Caki2 (cell line): Measurements from ENCODE around the gene GLRA1. TPM values are rescaled to one million over a fixed set of nuclear protein-coding genes. Genes with fewer than 3 reads are reported as not detected.
A peak's percentile ranks its signal among the peaks of the same experiment; 100 is the strongest.

ENCODE experiments used
- DNase-seq: peaks from one replicate; pipeline ENCODE4 v3.0.0-alpha.2; 2015; ENCODE audit warnings: low read depth
- in situ Hi-C: cut with HindIII; loops from 2 replicates; pipeline ENCODE4 v1.10.0; 2016; ENCODE audit warnings: low sequenced_read_pairs, low pct_unique_long_range_greater_than_20kb, mixed read lengths
- total RNA-seq: library from RNA; depleted of rRNA; stranded (reverse); fragments of >200 nt; shearing (Covaris generic); gene quantifications from 2 replicates; pipeline ENCODE4 v1.2.3, GENCODE V29; 2014; ENCODE audit warnings: low replicate concordance

The GLRA1 gene
- total RNA-seq, 1 experiment from 2014 or later, result not detected

DNA sequence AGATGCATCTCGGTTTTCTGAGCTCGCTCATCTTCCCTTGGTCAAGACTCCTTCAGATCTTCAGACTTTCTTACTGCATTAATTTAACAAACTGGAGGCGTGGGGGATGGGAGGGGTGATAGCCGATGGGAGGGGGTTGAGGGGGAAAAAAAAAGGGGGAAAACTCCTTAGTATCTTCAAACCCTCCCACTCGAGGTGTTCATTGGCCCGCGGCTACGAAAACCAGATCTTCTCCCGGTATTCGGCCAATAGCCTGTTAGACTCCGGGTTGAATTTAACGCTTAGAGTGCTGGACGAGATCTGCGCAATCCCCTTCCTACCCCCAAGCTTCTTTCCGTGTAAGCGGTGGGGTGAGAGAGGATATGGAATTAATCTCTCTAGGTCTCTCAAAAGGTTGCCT is 689 bp upstream of the GLRA1 start:
- DNase-seq, result no peak
- in situ Hi-C loops, result no loop called here

DNA sequence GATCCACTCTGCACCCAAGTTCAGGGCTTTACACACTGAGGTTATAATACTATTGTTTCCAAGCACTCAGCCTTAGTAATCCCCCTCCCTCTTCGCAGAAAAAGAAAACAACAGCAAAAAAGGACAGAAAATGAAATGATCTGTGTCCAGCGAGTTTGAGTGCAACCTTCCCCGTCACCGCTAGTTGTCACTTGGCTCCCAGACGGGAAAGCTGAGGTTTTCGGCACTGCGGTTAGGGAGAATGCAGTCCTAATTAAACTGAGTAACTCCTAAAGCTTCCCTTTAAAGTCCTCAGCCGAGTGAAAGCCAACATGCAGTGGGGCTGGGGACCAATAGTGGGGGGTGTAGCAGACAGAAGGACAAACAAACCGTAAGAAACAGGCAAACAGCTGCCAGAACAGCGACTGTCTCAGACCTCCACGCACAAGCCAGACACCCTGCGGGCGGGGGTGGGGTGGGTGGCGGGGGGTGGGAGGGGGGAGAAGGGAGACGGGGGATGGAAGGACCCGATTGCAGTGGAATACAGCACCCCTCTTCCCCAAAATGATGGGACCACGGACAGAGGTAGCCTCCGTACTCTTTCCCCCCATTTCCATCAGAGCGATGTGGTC is 680 bp downstream of the GLRA1 start:
- DNase-seq, result no peak
- in situ Hi-C loops, result no loop called here

DNA sequence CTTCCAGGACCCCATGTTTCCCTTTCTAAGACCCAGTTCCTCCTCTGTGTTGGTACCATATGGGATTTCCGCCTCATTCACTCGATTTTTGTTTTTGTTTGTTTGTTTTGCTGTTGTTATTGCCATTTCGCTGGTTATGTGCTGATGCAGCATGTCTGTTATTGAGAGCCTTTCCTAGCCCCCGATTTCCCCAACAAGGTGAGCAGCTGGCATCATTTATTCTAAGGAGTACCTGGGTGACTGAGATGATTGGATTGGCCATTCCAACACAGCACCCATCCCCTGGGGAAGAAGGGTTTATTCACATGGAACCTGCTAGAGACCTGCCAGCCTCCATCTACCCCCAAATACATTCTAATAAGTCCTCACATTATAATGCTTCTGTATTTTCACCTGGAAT is 2.7 kb downstream of the GLRA1 start:
- in situ Hi-C loops, result no loop called here
- DNase-seq, result no peak

DNA sequence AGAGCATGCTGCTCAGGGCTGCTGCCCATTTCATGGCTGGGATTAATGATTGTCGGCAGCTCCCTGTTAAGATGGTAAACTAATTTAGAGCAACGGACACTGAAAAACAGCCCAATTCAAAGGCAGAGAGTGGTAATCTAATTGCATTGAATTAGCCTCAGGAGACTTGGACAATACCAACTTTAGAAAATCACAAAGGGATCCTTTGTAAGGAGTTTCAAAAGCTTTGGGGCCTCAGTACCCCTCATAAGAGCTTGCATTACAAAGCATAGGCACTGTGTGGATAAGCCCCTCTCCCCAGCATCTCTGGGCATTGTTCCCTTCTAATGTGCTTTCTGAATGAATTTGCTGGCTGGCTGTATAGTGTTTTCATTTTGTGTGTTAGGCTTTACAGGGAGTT is 6.7 kb downstream of the GLRA1 start:
- in situ Hi-C loops, result no loop called here
- no peak for DNase-seq

DNA sequence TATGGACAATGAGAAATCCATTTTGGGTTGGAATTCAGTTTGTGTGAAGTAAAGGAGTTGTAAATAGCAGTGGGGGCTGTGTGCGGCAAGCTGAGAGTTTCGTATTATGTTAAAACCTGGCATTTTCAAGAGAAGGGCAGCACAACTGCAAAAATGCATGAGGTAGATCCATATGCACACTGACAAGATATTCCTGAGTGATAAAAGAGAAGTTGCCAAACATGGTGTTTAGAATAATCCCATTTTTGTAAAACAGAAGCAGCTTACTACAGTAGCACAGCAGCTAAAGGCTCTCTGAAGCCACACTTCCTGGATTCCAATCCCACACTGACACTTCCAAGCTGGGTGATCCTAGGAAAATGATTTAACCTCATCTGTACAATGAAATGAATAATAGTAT is 11.2 kb downstream of the GLRA1 start:
- DNase-seq, result no peak
- in situ Hi-C loops, result no loop called here

DNA sequence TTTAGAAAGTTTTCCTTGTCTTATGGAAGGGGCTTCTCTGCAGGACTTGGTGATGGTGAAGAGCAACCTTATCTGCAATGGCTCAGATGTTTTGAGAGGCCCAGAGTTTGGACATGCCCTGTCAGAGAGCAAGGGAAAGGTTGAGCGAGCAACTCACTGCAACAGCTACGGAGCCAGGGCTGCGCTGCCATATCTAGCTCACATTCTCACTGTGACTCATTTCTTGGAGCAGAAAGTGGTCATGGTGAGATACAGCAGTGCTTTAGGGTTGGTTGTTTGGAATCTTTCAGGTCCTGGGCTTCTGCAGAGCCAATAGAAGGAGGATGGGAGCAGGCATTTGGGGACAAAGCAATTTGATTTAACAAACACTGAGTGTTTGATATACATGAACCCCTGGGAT is 12.3 kb downstream of the GLRA1 start:
- DNase-seq, result no peak
- in situ Hi-C loops, result no loop called here

DNA sequence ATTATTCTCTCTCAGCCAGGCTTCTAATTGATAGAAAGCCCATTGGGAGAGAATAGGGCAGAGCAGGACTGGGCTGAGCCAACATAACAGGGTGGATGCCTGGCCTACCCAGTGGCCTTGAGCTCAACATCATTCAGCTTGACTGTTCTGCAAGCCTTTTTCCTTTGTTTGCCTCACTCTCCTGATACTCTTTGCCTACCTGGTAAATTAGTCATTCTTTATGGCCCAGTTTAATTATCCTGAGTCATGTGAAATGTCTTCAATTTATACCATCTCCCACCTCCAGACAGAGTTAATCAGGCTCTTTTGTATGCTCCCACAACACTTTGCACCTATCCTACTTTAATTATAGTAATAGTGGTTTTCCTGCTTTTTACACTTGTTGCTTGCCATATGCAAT is 13.6 kb downstream of the GLRA1 start:
- in situ Hi-C loops, result no loop called here
- DNase-seq, result no peak

DNA sequence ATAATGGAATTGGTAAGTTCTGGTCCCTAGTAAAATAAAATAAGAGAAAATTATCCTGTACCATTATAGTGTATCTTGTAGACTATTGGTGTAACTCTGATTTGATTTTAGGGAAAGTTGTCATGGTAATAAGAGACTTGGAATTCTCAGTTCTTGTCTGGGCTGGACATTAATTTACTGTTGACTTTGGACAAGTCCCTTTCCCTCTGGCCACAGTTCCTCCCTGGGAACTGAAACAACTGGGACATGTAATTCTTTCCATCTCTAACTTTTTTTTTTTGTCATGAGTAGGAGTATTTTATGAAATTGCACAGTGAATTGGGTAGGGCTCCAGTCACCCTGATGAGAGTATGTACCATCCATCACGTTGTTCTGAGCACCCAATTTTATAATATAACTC is 15.0 kb downstream of the GLRA1 start:
- DNase-seq, result no peak
- in situ Hi-C loops, result no loop called here

DNA sequence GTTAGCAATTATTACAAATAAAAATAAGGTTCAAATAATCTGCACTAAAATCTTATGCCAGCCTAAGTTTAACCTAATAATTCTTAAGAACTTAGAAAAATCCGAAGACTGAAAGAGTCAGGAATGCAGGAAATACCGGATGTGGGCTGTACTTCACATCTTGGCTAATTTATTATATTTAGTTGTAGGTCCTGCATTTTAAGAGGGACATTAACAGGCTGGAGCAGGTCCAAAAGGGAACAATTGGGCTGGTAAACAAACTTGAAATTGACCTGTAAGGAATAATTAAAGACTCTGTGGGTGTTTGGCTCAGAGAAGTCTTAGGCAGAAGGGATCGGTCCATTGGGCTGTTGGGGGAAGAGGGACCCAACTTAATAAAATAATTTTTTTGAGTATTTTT is 18.4 kb downstream of the GLRA1 start:
- in situ Hi-C loops, result no loop called here
- no peak for DNase-seq

DNA sequence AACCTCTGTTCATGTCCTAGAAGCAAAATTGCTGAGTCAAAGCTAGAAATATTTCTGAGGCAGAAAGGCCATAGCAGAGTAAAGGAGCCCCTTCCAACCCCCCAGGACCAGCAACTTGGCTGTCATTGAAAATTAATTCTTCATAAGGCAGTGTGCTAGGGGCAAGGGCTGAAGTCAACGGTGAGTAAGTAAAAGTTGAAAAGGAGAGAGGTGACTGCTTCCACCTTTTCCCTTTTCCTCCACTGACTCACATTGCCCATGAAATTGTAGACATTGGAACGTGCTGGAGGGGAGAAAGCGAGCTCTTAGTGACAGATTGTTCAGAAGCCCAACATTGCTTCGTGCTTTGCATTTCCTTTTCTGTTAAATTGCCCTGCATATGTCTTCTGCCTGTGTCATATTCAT is 19.1 kb downstream of the GLRA1 start:
- no peak for DNase-seq

DNA sequence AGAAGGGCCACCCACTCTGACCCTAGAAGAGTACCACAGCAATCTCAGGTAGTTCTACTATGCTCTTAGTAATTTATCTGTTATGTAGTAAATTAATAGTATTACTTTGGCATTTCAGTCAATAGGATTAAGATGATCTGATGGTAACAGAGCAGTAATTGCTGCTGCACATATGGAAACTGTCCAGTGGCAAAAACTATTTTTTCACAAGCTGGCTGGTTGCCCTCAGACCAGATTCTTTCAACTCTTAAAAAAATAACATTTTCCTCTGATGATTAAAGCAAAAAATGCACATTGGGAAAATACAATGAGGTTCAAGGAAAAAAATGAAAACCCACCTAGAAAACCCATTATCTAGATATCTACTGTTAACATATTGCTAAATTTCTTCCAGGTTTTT is 19.7 kb downstream of the GLRA1 start:
- in situ Hi-C loops, result no loop called here

More for the DNA sequence above, 19.1 kb downstream of the GLRA1 start:
- in situ Hi-C loops, result no loop called here

DNA sequence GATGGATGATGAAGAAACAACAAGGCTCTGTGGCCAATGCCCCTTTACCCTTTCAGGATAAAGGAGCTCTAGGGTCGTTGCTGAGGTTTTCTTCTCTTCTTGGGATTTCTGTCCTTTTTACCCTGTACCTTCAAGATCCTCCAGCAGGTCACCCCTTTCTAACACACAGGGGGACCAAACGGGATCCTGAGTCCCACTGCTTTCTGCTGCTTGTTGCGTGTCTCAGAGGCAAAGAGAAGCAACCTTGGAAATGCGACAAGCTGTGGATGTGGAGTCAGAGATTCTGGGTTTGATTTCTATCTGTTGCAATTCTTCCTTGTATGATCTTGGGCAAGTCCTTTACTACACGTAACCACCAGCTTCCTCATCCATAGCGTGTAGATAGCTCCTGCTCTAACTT is 20.5 kb downstream of the GLRA1 start:
- no peak for DNase-seq
- in situ Hi-C loops, result no loop called here

More for the DNA sequence above, 19.7 kb downstream of the GLRA1 start:
- no peak for DNase-seq

DNA sequence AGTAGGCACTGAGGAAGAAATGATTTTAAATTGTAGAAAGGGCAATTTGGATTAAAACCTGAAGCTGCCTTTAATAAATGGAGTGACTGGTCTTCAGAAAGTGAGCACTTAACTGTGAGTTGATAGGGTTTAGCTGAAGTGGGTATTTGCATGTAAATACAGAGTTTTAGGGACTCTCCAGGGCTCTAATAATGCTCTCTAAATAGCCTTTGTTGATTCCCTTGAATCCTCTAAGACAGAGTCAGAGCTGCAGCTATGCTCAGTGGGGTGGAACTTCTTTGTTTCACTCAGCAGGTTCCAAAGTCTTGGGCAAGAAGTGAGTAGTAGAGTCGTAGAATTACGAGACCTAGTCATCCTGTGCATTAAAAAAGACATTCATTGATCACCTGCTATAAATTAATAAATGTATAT is 21.4 kb downstream of the GLRA1 start:
- no peak for DNase-seq
- in situ Hi-C loops, result no loop called here

DNA sequence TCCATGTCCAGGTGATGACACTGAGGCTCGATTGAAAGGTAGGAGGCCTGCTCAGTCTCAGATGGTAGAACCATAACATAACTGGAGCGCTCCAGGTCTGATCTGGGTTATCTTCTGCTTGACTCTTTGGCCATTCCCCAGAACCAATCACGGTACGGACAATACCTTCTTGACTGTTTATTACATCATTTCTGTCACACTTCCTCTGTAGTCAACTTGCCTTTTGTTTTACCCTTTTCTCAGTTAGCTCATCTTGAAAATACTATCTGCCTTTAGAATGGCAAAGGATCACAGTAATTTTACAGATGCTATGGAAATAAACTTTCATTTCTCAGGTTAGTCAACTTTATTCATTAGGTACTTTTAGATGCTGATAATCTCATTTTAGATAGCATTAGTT is 22.4 kb downstream of the GLRA1 start:
- in situ Hi-C loops, result no loop called here
- DNase-seq, result no peak

DNA sequence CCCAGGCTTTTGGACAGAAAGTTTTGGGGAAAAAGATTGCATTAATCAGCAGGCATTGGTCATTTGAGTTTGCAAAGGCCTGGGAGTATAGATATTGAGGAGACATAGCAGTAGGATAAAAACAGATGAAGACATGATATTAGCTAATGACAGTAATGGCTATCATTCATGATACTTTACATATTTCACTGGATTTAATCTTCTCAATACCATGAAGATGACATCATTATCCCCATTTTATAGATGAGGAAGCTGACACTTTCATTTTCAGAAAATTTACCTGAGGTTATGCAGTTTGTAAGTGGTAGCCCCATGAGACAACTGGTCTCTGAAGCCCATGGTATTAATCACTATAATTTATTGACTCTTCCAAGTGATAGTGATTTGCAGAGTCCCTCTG is 23.0 kb downstream of the GLRA1 start:
- DNase-seq, result no peak
- in situ Hi-C loops, result no loop called here

DNA sequence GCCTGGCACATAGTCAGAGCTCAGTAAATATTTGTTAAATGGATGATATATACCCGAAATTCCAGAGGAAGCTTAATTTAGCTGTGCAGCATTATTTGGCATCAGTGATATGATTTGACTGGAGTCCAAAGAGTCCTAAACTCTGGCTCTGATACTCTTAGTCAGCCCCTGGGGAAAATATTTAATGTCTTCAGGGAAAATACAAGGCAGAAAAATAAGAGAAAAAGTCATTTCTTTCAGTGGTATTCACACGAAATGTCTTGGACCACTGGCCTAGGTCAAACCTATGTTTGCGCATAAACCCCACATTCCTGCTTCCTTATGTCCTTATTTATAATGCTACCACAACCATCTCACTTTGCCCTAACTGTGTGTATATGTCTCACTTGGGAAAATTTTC is 23.8 kb downstream of the GLRA1 start:
- DNase-seq, result no peak
- in situ Hi-C loops, result no loop called here

DNA sequence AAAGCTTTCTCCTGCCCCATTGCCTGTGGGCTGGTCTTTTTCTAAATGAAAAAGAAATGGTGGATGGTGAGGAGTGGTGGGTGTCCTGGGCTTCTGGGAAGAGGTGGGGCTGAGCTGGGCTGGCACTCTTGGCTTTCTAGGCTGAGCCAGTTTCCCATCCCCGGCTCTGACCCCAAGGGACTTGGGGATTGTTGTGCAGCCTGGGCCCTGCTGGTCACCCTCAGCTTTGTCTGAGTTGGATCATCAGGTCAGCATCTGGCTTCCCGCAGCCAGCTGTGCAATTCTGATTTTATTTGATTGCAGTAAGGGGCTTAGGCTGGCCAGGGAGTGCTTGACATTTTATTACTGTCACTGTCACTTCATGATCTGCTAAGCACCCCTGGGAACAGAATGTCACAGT is 25.3 kb downstream of the GLRA1 start:
- DNase-seq, result no peak
- in situ Hi-C loops, result no loop called here

DNA sequence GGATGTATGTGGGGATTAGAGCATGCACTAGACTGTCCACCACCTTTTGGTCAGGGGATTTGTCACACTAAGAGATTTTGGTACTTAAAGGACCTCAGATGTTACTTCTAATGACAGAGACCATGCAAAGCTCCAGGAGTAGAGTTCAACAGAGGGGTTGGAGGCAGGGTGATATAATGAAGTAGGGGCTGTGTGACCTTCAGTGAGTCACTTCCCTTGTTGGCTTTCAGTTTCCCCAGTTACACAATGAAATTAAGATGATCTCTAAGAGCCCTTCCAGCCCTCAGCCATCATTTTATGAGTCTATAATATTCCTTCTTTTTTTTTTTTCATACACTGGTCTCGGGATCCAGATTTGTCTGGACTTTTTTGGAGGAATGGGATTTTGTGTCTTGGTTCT is 26.8 kb downstream of the GLRA1 start:
- DNase-seq, result no peak

DNA sequence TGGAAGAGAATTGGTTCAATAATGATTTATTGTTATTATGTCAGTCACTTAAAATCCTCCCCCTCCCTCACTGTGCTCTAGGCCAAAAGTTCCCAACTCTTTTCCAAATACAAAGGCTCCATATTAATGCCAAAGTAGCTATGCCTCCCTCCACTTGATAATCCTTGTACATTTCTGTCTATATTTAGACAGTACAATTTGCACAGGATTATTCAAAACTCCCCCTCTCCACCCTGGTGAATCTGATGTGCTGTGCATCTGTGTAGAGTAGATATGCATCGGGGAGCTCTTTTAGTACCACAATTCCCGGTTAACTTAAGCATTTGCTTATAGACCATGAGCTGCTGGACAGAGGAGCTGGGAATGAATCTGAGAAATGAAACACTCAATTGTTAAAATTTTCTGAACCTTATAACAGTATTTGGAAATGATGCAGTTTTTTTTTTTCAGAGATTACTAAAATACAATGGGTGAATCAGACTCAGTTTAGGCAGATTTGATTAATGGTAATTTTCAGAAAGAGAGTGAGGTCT is 27.6 kb downstream of the GLRA1 start:
- in situ Hi-C loops, result no loop called here
- no peak for DNase-seq

More for the DNA sequence above, 26.8 kb downstream of the GLRA1 start:
- in situ Hi-C loops, result no loop called here

DNA sequence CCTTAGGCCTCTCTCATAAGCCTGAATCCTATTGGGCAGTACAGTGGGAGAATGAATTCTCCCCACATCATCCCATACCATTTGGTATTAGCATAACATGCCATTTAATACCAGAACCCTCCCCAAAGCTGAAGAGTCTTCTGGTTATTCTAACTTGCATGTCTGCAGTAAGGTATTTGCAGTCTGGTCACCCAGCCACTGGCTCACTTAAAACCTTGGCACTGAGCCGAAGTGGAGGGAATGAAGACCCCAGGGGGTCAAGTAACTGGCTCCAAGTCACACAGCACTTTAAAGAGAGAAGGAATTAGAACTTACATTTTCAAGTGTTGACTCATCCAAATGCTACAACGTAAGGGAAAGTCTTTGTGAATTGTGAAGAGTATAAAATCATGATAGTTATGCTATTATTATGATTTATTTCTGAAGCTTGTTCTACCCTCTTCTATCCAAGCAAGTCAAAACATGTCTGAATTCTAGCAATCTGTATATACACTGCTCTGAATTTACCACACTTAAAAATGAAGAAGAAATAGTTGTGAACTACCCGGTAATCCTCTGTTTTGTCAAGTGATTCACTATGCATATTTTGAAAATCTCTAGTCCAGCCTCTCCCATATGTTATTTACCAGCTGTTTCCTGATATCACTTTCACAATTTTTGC is 28.5 kb downstream of the GLRA1 start:
- peak; percentile 53 for DNase-seq
- in situ Hi-C loops, result no loop called here
